Endothelial cell of umbilical vein (primary cell): ENCODE data around the gene MEF2A.

Experiments
- CTCF ChIP-seq, 2 donors: IDR thresholded peaks; 1 replicate in 1 of 2; 2 replicates in 1 of 2; pipeline ENCODE4 v1.5.1; 2011; ENCODE audit warnings: low read length in 2 of 2, mild to moderate bottlenecking in 2 of 2, moderate library complexity in 2 of 2, control low read depth in 1 of 2, inconsistent platforms in 1 of 2, low read depth in 1 of 2; ENCODE audit not compliant: insufficient read depth in 1 of 2; ENCODE audit errors: extremely low read depth in 1 of 2
- EZH2 ChIP-seq: IDR thresholded peaks from 2 replicates; pipeline ENCODE4 v1.6.1; 2012; ENCODE audit warnings: borderline replicate concordance, low read depth, mild to moderate bottlenecking, moderate library complexity, low read length, inconsistent platforms; ENCODE audit not compliant: severe bottlenecking
- JUN ChIP-seq: IDR thresholded peaks from 2 replicates; pipeline ENCODE4 v1.6.1; 2011; ENCODE audit warnings: borderline replicate concordance, low read depth; ENCODE audit not compliant: insufficient read length, insufficient read depth
- MAX ChIP-seq: IDR thresholded peaks from 2 replicates; pipeline ENCODE4 v1.6.1; 2011; ENCODE audit not compliant: insufficient read depth, insufficient read length
- MYC ChIP-seq: IDR thresholded peaks from one replicate; pipeline ENCODE4 v1.6.1; 2011; ENCODE audit warnings: mild to moderate bottlenecking, low read depth, low read length
- POLR2A ChIP-seq: IDR thresholded peaks from 2 replicates; pipeline ENCODE4 v1.6.1; 2012; ENCODE audit warnings: low read depth, mild to moderate bottlenecking, control low read depth, low read length
- POLR2AphosphoS5 ChIP-seq: IDR thresholded peaks from 2 replicates; pipeline ENCODE4 v1.6.1; 2012; ENCODE audit warnings: low read depth, mild to moderate bottlenecking, control low read depth, low read length, moderate library complexity; ENCODE audit not compliant: insufficient read depth

- no peak for TF ChIP-seq POLR2A
- TF ChIP-seq MAX = no peak
- TF ChIP-seq CTCF (IDR thresholded peaks at IDR 0.05; ENCODE audit: extremely low read depth in 1 of 2, insufficient read depth in 1 of 2, low read depth in 1 of 2, low read length in 2 of 2) = no peak
- TF ChIP-seq EZH2 = no peak
- no peak for TF ChIP-seq POLR2AphosphoS5
- TF ChIP-seq JUN = no peak
- TF ChIP-seq MYC = no peak
Measured at GRCh38 chr15:99644913-99645542, 79.2 kb downstream of the MEF2A start.
